Stimulated activated naive CD8-positive, alpha-beta T cell treated with anti-CD3 and anti-CD28 coated beads, Interleukin-15, amount 100 ng/mL, for 72 hours (primary cell): Measurements from ENCODE around the gene ATP1A4.

Experiments used
- ATAC-seq: fragments of 150-1000 bp; cut with Tn5 transposase; 2 replicates; pipeline ENCODE4 v1.10.0; 2021; ENCODE audit warnings: mild to moderate bottlenecking, moderate library complexity
- DNase-seq, 2 donors: peaks; one replicate each; pipeline ENCODE4 v3.0.0; 2021 to 2022
- H3K27ac Mint-ChIP-seq, 2 donors: one replicate each; pipeline ENCODE4 v1.8.0; 2022; ENCODE audit warnings: mild to moderate bottlenecking in 2 of 2, mixed read lengths in 2 of 2, moderate library complexity in 2 of 2
- H3K27me3 Mint-ChIP-seq: one replicate; pipeline ENCODE4 v1.8.0; 2022; ENCODE audit warnings: mixed read lengths
- H3K4me1 Mint-ChIP-seq: one replicate; pipeline ENCODE4 v1.8.0; 2022; ENCODE audit warnings: mild to moderate bottlenecking, mixed read lengths
- H3K4me3 Mint-ChIP-seq, 2 donors: one replicate each; pipeline ENCODE4 v1.8.0; 2022; ENCODE audit warnings: mild to moderate bottlenecking in 2 of 2, mixed read lengths in 2 of 2, moderate library complexity in 1 of 2
- H3K9me3 Mint-ChIP-seq, 2 donors: one replicate each; pipeline ENCODE4 v1.8.0; 2022; ENCODE audit warnings: mixed read lengths in 2 of 2

The ATP1A4 gene

DNA sequence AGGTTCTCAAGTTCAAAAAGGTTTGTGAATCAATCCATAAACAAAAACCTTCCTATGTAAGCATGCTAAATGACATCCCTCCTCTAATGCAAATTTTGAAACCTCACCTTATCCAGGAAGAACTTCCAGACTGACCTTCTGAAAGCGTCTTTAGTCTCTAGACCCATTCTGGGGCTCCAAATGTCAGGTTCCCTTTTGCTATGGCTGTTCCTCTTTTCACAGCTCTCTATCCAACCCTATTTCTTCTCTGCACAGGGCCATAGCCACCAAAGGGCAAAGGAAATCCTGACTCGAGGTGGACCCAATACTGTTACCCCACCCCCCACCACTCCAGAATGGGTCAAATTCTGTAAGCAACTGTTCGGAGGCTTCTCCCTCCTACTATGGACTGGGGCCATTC is 3.4 kb downstream of the ATP1A4 start:
- DNase-seq: no peak
- H3K9me3 Mint-ChIP-seq: no peaks in the 10 kb centered on the region
- peaks cover 7% of the 10 kb centered on the region for H3K27me3 Mint-ChIP-seq
- H3K27ac Mint-ChIP-seq: no peak overlapping the region
- H3K4me1 Mint-ChIP-seq: no peaks in the 10 kb centered on the region
- no peak overlapping the region for H3K4me3 Mint-ChIP-seq
- ATAC-seq: no peak

GRCh38 chr1:160156361-160156760 is 5.0 kb downstream of the ATP1A4 start:
- Mint-ChIP-seq H3K9me3 (no peaks in the 10 kb centered on the region), H3K4me1 (no peaks in the 10 kb centered on the region), H3K4me3 (no peak overlapping the region), H3K27me3 (peaks cover 7% of the 10 kb centered on the region), H3K27ac (no peak overlapping the region)
- DNase-seq (no peak), ATAC-seq (no peak)

DNA sequence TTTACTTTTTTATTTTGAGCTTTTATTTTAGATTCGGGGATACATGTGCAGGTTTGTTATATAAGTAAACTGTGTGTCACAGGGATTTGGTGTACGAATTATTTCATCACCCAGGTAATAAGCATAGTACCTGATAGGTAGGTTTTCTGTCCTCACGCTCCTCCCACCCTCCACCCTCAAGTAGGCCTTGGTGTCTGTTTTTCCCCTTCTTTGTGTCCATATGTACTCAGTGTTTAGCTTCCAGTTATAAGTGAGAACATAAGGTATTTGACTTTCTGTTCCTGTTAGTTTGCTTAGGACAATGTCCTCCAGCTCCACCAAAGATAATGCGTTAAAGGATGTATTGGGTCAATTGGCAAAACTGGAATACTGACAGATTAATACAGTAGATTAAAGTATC is 5.8 kb downstream of the ATP1A4 start:
- DNase-seq (no peak), ATAC-seq (no peak)
- Mint-ChIP-seq H3K27me3 (peaks cover 7% of the 10 kb centered on the region), H3K9me3 (no peaks in the 10 kb centered on the region), H3K27ac (no peak overlapping the region), H3K4me1 (no peaks in the 10 kb centered on the region), H3K4me3 (no peak overlapping the region)

DNA sequence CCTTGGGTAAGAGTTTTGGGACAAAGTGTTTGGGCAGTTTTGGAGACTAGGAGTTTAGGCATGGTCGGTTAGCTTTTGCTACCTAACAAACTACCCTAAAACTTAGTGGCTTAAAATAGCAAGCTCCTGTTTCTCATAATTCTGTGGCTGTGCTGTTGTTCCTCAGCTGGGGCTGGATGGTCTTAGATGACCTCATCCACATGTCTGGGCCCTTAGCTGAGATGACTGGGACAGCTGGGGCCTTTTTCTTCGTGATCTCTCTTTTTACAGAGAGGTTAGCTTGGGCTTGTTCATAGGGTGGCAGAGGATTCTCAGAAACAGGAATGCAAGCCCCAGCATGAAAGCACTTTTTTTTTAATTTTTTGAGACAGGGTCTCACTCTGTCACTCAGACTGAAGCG is 6.6 kb downstream of the ATP1A4 start:
- Mint-ChIP-seq H3K9me3 (no peaks in the 10 kb centered on the region), H3K4me3 (no peak overlapping the region), H3K27me3 (peaks cover 7% of the 10 kb centered on the region), H3K4me1 (no peaks in the 10 kb centered on the region), H3K27ac (peak overlapping the region in 1 of 2 donors; percentile 80)
- DNase-seq: no peak
- no peak for ATAC-seq

DNA sequence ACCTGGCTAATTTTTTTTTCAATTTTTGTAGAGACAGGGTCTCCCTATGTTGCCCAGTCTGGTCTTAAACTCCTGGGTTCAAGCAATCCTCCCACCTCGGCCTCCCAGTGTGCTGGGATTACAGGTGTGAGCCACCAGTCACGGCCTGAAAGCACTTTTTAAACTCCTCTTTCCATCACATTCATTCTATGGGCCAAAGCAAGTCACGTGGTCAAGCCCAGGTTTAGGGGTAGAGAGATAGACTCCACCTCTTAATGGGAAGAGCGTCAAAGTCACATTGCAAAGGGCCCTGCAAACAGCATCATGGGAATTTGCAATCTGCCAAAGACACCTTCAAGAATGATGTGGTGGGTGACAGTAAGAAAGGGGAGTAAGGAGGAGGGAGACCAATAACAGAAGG is 7.1 kb downstream of the ATP1A4 start:
- peaks cover 7% of the 10 kb centered on the region for H3K27me3 Mint-ChIP-seq
- H3K4me3 Mint-ChIP-seq: no peak overlapping the region
- DNase-seq: no peak
- ATAC-seq: no peak
- no peaks in the 10 kb centered on the region for H3K9me3 Mint-ChIP-seq
- H3K4me1 Mint-ChIP-seq: no peaks in the 10 kb centered on the region
- no peak overlapping the region for H3K27ac Mint-ChIP-seq

GRCh38 chr1:160159846-160160245 is 8.4 kb downstream of the ATP1A4 start:
- DNase-seq (no peak), ATAC-seq (no peak)
- no peak overlapping the region for H3K27ac Mint-ChIP-seq
- H3K4me1 Mint-ChIP-seq: no peaks in the 10 kb centered on the region
- no peak overlapping the region for H3K4me3 Mint-ChIP-seq
- peaks cover 7% of the 10 kb centered on the region for H3K27me3 Mint-ChIP-seq
- no peaks in the 10 kb centered on the region for H3K9me3 Mint-ChIP-seq

- Mint-ChIP-seq H3K27me3 (peaks cover 15% of the 10 kb centered on the region), H3K4me1 (peaks cover 16% of the 10 kb centered on the region), H3K4me3 (no peak overlapping the region), H3K27ac (no peak overlapping the region), H3K9me3 (no peaks in the 10 kb centered on the region)
- ATAC-seq (no peak), DNase-seq (no peak)
Measured at GRCh38 chr1:160161965-160162705, 10.7 kb downstream of the ATP1A4 start.

- no peak for DNase-seq
- Mint-ChIP-seq H3K27me3 (peaks cover 15% of the 10 kb centered on the region), H3K4me1 (peaks cover 24% of the 10 kb centered on the region), H3K9me3 (no peaks in the 10 kb centered on the region), H3K27ac (no peak overlapping the region), H3K4me3 (no peak overlapping the region)
- no peak for ATAC-seq
Measured at GRCh38 chr1:160162931-160163330, 11.5 kb downstream of the ATP1A4 start.

GRCh38 chr1:160163615-160164014 is 12.2 kb downstream of the ATP1A4 start:
- H3K27me3 Mint-ChIP-seq: peaks cover 9% of the 10 kb centered on the region

DNA sequence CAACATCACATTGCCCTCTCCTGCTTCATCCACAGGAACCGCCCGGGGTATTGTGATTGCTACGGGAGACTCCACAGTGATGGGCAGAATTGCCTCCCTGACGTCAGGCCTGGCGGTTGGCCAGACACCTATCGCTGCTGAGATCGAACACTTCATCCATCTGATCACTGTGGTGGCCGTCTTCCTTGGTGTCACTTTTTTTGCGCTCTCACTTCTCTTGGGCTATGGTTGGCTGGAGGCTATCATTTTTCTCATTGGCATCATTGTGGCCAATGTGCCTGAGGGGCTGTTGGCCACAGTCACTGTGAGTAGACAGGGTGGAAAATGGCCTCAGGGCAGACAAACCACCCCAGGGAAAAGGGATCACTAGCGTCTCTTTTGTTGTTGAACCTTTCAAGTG is 12.7 kb downstream of the ATP1A4 start:
- ATAC-seq (no peak), DNase-seq (no peak)
- Mint-ChIP-seq H3K27ac (no peak overlapping the region), H3K27me3 (peaks cover 8% of the 10 kb centered on the region), H3K4me1 (peaks cover 31% of the 10 kb centered on the region), H3K4me3 (no peak overlapping the region), H3K9me3 (no peaks in the 10 kb centered on the region)

More at GRCh38 chr1:160163615-160164014, 12.2 kb downstream of the ATP1A4 start:
- peaks cover 27% of the 10 kb centered on the region for H3K4me1 Mint-ChIP-seq
- H3K9me3 Mint-ChIP-seq: no peaks in the 10 kb centered on the region
- no peak overlapping the region for H3K4me3 Mint-ChIP-seq
- no peak for ATAC-seq
- no peak for DNase-seq
- H3K27ac Mint-ChIP-seq: no peak overlapping the region

DNA sequence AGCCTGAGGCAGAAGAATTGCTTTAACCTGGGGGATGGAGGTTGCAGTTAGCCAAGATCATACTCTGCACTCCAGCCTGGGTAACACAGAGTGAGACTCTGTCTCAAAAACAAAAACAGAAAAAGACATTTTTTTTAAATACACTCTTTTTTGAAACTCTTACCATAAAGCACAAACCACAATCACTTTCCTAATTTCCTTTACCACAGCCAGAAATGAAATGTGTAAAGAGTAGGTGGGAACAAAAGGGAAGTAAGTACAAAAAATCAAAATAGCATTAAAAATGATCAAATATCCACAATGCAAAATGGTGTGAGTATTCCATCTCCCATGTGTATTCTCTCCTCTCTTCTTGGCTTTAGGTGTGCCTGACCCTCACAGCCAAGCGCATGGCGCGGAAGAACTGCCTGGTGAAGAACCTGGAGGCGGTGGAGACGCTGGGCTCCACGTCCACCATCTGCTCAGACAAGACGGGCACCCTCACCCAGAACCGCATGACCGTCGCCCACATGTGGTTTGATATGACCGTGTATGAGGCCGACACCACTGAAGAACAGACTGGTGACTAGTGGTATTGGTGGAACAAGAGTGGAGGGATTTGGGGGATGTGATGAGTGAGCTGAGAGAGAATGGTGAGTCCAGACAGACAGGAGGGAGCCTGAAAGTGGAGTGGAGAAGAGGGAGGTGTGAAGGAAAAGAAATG is 14.9 kb downstream of the ATP1A4 start:
- no peaks in the 10 kb centered on the region for H3K9me3 Mint-ChIP-seq
- H3K4me1 Mint-ChIP-seq: peaks cover 43% of the 10 kb centered on the region
- H3K27ac Mint-ChIP-seq: no peak overlapping the region
- no peak for DNase-seq
- H3K27me3 Mint-ChIP-seq: peaks cover 14% of the 10 kb centered on the region
- no peak overlapping the region for H3K4me3 Mint-ChIP-seq
- no peak for ATAC-seq

DNA sequence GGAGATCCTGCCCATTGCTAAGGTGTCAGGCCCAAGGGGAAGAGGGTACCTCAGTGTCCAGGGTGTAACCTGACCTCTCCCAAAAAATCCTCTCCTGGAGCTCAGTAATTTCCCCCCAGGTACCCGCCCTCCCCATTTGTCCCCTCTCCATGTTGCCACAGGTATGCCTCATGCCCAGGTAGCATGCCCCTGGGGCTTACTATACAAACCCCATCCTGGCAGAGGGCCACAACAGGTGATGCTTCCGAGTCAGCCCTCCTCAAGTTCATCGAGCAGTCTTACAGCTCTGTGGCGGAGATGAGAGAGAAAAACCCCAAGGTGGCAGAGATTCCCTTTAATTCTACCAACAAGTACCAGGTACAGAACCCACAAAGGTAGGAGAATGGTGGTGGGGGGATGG is 15.7 kb downstream of the ATP1A4 start:
- Mint-ChIP-seq H3K27ac (peak overlapping the region in 1 of 2 donors; percentile 83), H3K9me3 (no peaks in the 10 kb centered on the region), H3K4me3 (no peak overlapping the region), H3K27me3 (peaks cover 21% of the 10 kb centered on the region), H3K4me1 (peaks cover 43% of the 10 kb centered on the region)
- DNase-seq (no peak), ATAC-seq (no peak)

GRCh38 chr1:160167580-160167979 is 16.2 kb downstream of the ATP1A4 start:
- Mint-ChIP-seq H3K4me3 (no peak overlapping the region), H3K9me3 (no peaks in the 10 kb centered on the region), H3K27me3 (peaks cover 26% of the 10 kb centered on the region), H3K27ac (peak overlapping the region in 1 of 2 donors; percentile 83), H3K4me1 (peaks cover 43% of the 10 kb centered on the region)
- DNase-seq (peak; percentile 20 to 35), ATAC-seq (peak; percentile 73)

DNA sequence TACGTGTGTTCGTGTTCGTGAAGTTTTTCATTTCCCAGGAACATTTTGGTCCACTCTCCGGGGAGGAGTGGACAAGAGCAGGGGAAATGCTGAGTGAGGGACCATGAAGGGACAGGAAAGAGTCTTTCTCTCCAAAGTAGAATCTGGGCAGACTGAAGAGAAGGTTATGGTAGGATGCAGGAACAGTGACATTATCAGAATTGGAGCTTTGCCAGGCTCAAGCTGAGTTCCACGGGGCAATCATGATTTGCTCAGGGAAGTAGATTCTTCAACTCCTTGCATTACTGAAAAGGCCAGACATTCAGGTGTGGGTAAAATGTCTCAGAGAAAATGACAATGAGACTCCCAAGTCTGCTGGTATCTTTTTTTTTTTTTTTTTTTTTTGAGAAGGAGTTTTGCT is 16.6 kb downstream of the ATP1A4 start:
- peaks cover 43% of the 10 kb centered on the region for H3K4me1 Mint-ChIP-seq
- ATAC-seq: no peak
- H3K27ac Mint-ChIP-seq: no peak overlapping the region
- H3K9me3 Mint-ChIP-seq: no peaks in the 10 kb centered on the region
- H3K27me3 Mint-ChIP-seq: peaks cover 31% of the 10 kb centered on the region
- H3K4me3 Mint-ChIP-seq: no peak overlapping the region
- no peak for DNase-seq

GRCh38 chr1:160168609-160169369 is 17.4 kb downstream of the ATP1A4 start:
- Mint-ChIP-seq H3K4me1 (peaks cover 43% of the 10 kb centered on the region), H3K27ac (peak overlapping the region in 1 of 2 donors; percentile 42), H3K27me3 (peaks cover 38% of the 10 kb centered on the region), H3K4me3 (peak overlapping the region in 1 of 2 donors; percentile 63), H3K9me3 (no peaks in the 10 kb centered on the region)
- no peak for ATAC-seq
- no peak for DNase-seq
